CD14-positive monocyte (primary cell): ENCODE results near the gene SCN8A. TPM values are rescaled to one million over a fixed set of nuclear protein-coding genes. Genes with fewer than 3 reads are reported as not detected.

Source experiments
- DNase-seq, 3 donors: peaks; one replicate each; pipeline ENCODE4 v3.0.0-alpha.2; 2011 to 2022
- H2AFZ ChIP-seq: 2 replicates; pipeline ENCODE4 v1.6.0; 2012; ENCODE audit warnings: mild to moderate bottlenecking, low read depth, low read length, inconsistent platforms; ENCODE audit not compliant: insufficient read depth, poor library complexity, severe bottlenecking
- H3K27ac ChIP-seq, 2 donors: 1 replicate in 1 of 2; 2 replicates in 1 of 2; pipeline ENCODE4 v1.5.1; 2012 to 2013; ENCODE audit warnings: low read length in 2 of 2, control low read depth in 1 of 2, inconsistent platforms in 1 of 2, low read depth in 1 of 2, mild to moderate bottlenecking in 1 of 2
- H3K27me3 ChIP-seq, 2 donors: one replicate each; pipeline versions ENCODE4 v1.6.0 to v1.6.1; 2011 to 2013; ENCODE audit warnings: low read length in 2 of 2; ENCODE audit not compliant: control insufficient read depth in 2 of 2, insufficient read depth in 2 of 2
- H3K36me3 ChIP-seq, 2 donors: replicated peaks in 1 of 2; 1 replicate in 1 of 2; 2 replicates in 1 of 2; pipeline versions ENCODE4 v1.5.1 to v1.6.1; 2012 to 2013; ENCODE audit warnings: low read length in 2 of 2, control low read depth in 1 of 2, inconsistent platforms in 1 of 2, mild to moderate bottlenecking in 1 of 2; ENCODE audit not compliant: insufficient read depth in 2 of 2, control insufficient read depth in 1 of 2
- H3K4me1 ChIP-seq, 2 donors: 1 replicate in 1 of 2; 2 replicates in 1 of 2; pipeline versions ENCODE4 v1.5.1 to v1.6.1; 2012 to 2013; ENCODE audit warnings: low read length in 2 of 2, control low read depth in 1 of 2, inconsistent platforms in 1 of 2, mild to moderate bottlenecking in 1 of 2, moderate library complexity in 1 of 2; ENCODE audit not compliant: insufficient read depth in 2 of 2, control insufficient read depth in 1 of 2
- H3K4me2 ChIP-seq: replicated peaks from 2 replicates; pipeline ENCODE3; 2012; ENCODE audit warnings: low read length, moderate library complexity, mild to moderate bottlenecking; ENCODE audit not compliant: poor library complexity, severe bottlenecking; ENCODE audit errors: extremely low read depth
- H3K4me3 ChIP-seq, 3 experiments: fragments of 200-600 bp in 1 of 3; sonication (generic) in 1 of 3; replicated peaks in 1 of 3; 1 replicate in 2 of 3; 2 replicates in 1 of 3; pipeline ENCODE4 v1.5.1; 2011 to 2013; ENCODE audit warnings: low read length in 3 of 3, mild to moderate bottlenecking in 3 of 3, control low read depth in 2 of 3, low read depth in 2 of 3, inconsistent platforms in 1 of 3, moderate library complexity in 1 of 3
- H3K79me2 ChIP-seq: 2 replicates; pipeline ENCODE4 v1.6.0; 2012; ENCODE audit warnings: mild to moderate bottlenecking, control low read depth, inconsistent platforms, low read length, moderate library complexity; ENCODE audit not compliant: insufficient read depth
- H3K9ac ChIP-seq: 2 replicates; pipeline ENCODE4 v1.6.0; 2017; ENCODE audit warnings: low read length, mild to moderate bottlenecking; ENCODE audit not compliant: insufficient read depth, poor library complexity, severe bottlenecking
- H3K9me3 ChIP-seq, 2 donors: replicated peaks in 1 of 2; 1 replicate in 1 of 2; 2 replicates in 1 of 2; pipeline versions ENCODE4 v1.5.1 to v1.6.1; 2012 to 2013; ENCODE audit warnings: low read length in 2 of 2, control low read depth in 1 of 2; ENCODE audit not compliant: control insufficient read depth in 1 of 2, insufficient read depth in 1 of 2
- H4K20me1 ChIP-seq: 2 replicates; pipeline ENCODE4 v1.6.0; 2012; ENCODE audit warnings: mild to moderate bottlenecking, low read length, control low read depth, moderate library complexity; ENCODE audit not compliant: insufficient read depth
- H3K27ac Mint-ChIP-seq, 7 donors: one replicate each; pipeline ENCODE4 v1.8.0; 2020; ENCODE audit warnings: mild to moderate bottlenecking in 7 of 7, mixed read lengths in 7 of 7, moderate library complexity in 6 of 7, inconsistent platforms in 2 of 7
- H3K27me3 Mint-ChIP-seq, 3 donors: one replicate each; pipeline ENCODE4 v1.8.0; 2021 to 2022; ENCODE audit warnings: low read depth in 3 of 3, mild to moderate bottlenecking in 3 of 3, mixed read lengths in 3 of 3, moderate library complexity in 3 of 3, inconsistent platforms in 1 of 3
- H3K36me3 Mint-ChIP-seq, 2 donors: one replicate each; pipeline ENCODE4 v1.8.0; 2020; ENCODE audit warnings: mixed read lengths in 2 of 2, inconsistent platforms in 1 of 2, mild to moderate bottlenecking in 1 of 2
- H3K4me1 Mint-ChIP-seq: one replicate; pipeline ENCODE4 v1.8.0; 2020; ENCODE audit warnings: mild to moderate bottlenecking, mixed read lengths
- H3K4me3 Mint-ChIP-seq, 2 donors: one replicate each; pipeline ENCODE4 v1.8.0; 2020; ENCODE audit warnings: mild to moderate bottlenecking in 2 of 2, mixed read lengths in 2 of 2, moderate library complexity in 1 of 2
- H3K9me3 Mint-ChIP-seq, 7 donors: one replicate each; pipeline ENCODE4 v1.8.0; 2020 to 2022; ENCODE audit warnings: mixed read lengths in 7 of 7, mild to moderate bottlenecking in 6 of 7, moderate library complexity in 6 of 7, inconsistent platforms in 2 of 7
- WGBS: methylation state at CpG from one replicate; pipeline ENCODE4 v1.1.5; 2013; ENCODE audit warnings: missing lambda C conversion rate; ENCODE audit not compliant: insufficient coverage; 5-methylcytosine and 5-hydroxymethylcytosine counted together
- intact Hi-C, 2 donors: fragments of 100-400 bp; cut with micrococcal nuclease; formaldehyde crosslinking; loops; one replicate each; pipeline versions ENCODE4 v1.15.0 to v1.15.1; 2023
- polyA plus RNA-seq, 3 donors: library from polyadenylated mRNA; depleted of rRNA in 1 of 3; unstranded in 2 of 3; stranded (reverse) in 1 of 3; fragments of 300-500 nt in 2 of 3; fragments of >200 nt in 1 of 3; fragmentation: Illumina TruSeq in 2 of 3; gene quantifications; 1 replicate in 2 of 3; 2 replicates in 1 of 3; pipeline ENCODE4 v1.2.3, GENCODE V29; 2012 to 2021
- TF ChIP-seq, protein P1 (sequence below): fragments of 200-600 bp; IDR thresholded peaks from one replicate; pipeline ENCODE4 v1.8.0; 2022; ENCODE audit warnings: antibody characterized with exemption, mild to moderate bottlenecking

The SCN8A gene
- polyA plus RNA-seq, 3 donors = 0.03 TPM; not detected in 2

DNA sequence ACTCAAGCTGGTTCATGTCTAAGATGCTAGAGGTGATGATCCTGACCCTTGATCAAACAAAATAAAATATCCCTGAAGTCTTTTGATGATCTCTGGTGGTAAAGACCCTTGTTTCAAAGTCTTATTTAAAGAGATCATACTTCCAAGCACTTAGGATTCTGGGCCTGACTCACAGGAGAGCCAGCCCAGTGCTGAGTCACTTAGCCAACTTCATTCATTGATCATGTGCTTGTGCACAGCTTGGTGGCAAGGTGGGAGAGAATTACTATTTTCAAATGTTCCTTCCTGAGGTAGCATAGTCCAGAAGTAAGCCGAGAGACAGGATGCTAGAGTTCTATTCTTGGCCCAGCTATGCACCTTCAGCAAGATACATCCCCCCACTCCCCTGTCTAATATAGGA is 40.6 kb downstream of the SCN8A start:
- Histone ChIP-seq H3K27me3 (no peaks in the 10 kb centered on the region), H2AFZ (no peak overlapping the region), H3K4me1 (no peaks in the 10 kb centered on the region), H3K36me3 (no peaks in the 10 kb centered on the region), H3K9me3 (no peaks in the 10 kb centered on the region), H3K9ac (no peak overlapping the region), H3K79me2 (no peaks in the 10 kb centered on the region), H3K27ac (no peak overlapping the region), H3K4me3 (no peak overlapping the region), H4K20me1 (no peaks in the 10 kb centered on the region), H3K4me2 (no peak overlapping the region)
- H3K9me3 Mint-ChIP-seq = no peaks in the 10 kb centered on the region
- H3K36me3 Mint-ChIP-seq = no peaks in the 10 kb centered on the region
- no CpG with 5 or more reads among the region's 1 CpG for WGBS
- H3K4me3 Mint-ChIP-seq = no peak overlapping the region
- H3K27me3 Mint-ChIP-seq = peaks cover 1 to 4% (median 1%) of the 10 kb centered on the region in 3 donors
- H3K4me1 Mint-ChIP-seq = no peaks in the 10 kb centered on the region
- DNase-seq = no peak
- TF ChIP-seq, protein P1, sequence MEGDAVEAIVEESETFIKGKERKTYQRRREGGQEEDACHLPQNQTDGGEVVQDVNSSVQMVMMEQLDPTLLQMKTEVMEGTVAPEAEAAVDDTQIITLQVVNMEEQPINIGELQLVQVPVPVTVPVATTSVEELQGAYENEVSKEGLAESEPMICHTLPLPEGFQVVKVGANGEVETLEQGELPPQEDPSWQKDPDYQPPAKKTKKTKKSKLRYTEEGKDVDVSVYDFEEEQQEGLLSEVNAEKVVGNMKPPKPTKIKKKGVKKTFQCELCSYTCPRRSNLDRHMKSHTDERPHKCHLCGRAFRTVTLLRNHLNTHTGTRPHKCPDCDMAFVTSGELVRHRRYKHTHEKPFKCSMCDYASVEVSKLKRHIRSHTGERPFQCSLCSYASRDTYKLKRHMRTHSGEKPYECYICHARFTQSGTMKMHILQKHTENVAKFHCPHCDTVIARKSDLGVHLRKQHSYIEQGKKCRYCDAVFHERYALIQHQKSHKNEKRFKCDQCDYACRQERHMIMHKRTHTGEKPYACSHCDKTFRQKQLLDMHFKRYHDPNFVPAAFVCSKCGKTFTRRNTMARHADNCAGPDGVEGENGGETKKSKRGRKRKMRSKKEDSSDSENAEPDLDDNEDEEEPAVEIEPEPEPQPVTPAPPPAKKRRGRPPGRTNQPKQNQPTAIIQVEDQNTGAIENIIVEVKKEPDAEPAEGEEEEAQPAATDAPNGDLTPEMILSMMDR = no peak
- intact Hi-C loops = no loop called here
- H3K27ac Mint-ChIP-seq = no peak overlapping the region

DNA sequence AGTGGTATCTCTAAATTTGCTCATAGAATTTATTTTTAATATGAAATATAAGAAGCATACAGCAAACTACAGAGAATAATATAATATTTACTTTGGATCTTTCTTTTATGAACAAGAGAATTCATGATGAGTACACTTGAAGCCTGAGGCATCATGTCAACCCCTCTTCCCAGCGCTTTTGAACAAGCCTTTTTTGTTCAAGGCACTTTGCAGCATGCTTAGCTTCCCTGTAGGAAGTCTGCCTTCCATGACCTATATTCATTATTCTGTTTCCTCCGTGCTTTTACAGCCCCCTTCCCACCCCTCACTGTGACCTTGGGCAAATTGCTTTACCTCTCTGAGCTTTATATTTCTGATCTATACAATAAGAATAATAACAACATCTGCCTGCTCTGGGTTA is 41.6 kb downstream of the SCN8A start:
- Mint-ChIP-seq H3K4me3 (no peak overlapping the region), H3K36me3 (no peaks in the 10 kb centered on the region), H3K9me3 (peaks cover 0 to 4% (median 2%) of the 10 kb centered on the region in 7 donors), H3K27me3 (peaks cover 0 to 4% (median 1%) of the 10 kb centered on the region in 3 donors), H3K27ac (no peak overlapping the region), H3K4me1 (no peaks in the 10 kb centered on the region)
- no peaks in the 10 kb centered on the region for H3K27me3 ChIP-seq
- no peak overlapping the region for H3K9ac ChIP-seq
- no peak for DNase-seq
- TF ChIP-seq, protein P1 = no peak
- no peaks in the 10 kb centered on the region for H4K20me1 ChIP-seq
- H3K79me2 ChIP-seq = no peaks in the 10 kb centered on the region
- no peak overlapping the region for H2AFZ ChIP-seq
- no peak overlapping the region for H3K27ac ChIP-seq
- WGBS = 60% methylated on average over 1 of the region's 2 CpGs
- H3K4me2 ChIP-seq = no peak overlapping the region
- intact Hi-C loops = no loop called here
- no peak overlapping the region for H3K4me3 ChIP-seq
- no peaks in the 10 kb centered on the region for H3K36me3 ChIP-seq
- no peaks in the 10 kb centered on the region for H3K9me3 ChIP-seq
- H3K4me1 ChIP-seq = no peaks in the 10 kb centered on the region
